PC-3 (cell line): ENCODE data around the gene CEP170. TPM values are rescaled to one million over a fixed set of nuclear protein-coding genes. Genes with fewer than 3 reads are reported as not detected.
"Not testable (repeated sequence)": the region's sequence is repeated elsewhere in the genome, so short reads cannot be mapped to it uniquely, and the experiment has no call there.

Experiments
- ATAC-seq: fragments of 200-7000 bp; cut with Tn5 transposase; 2 replicates; pipeline ENCODE4 v1.9.1; 2020; ENCODE audit warnings: mild to moderate bottlenecking, moderate library complexity
- BruUV-seq: library from RNA; stranded (reverse); fragments of 400-500 nt; replicated peaks from 2 replicates; lab custom pipeline; 2021; lab: Mats Ljungman, UMichigan
- CTCF ChIA-PET: fragments of 300-600 bp; sonication (Branson Sonifier 250); formaldehyde crosslinking; loops from one replicate; lab custom pipeline; 2022; ENCODE audit warnings: antibody characterized with exemption; lab: Charles Lee
- POLR2A ChIA-PET: fragments of 300-600 bp; sonication (Branson Sonifier 250); formaldehyde crosslinking; loops from one replicate; lab custom pipeline; 2022; ENCODE audit warnings: antibody characterized with exemption; ENCODE audit not compliant: unreplicated experiment; lab: Charles Lee
- DNase-seq: peaks from one replicate; pipeline ENCODE4 v3.0.0-alpha.2; 2015
- H2AFZ ChIP-seq: fragments of 300-600 bp; sonication (generic); 2 replicates; pipeline ENCODE4 v1.6.0; 2016; ENCODE audit warnings: antibody characterized with exemption, low read length
- H3F3A ChIP-seq: fragments of 300-600 bp; sonication (generic); one replicate; pipeline ENCODE4 v1.6.0; 2017; ENCODE audit warnings: antibody characterized with exemption, low read length, control low read depth, mild to moderate bottlenecking; ENCODE audit not compliant: unreplicated experiment
- H3K27ac ChIP-seq: fragments of 300-600 bp; sonication (generic); 2 replicates; pipeline ENCODE4 v1.5.1; 2016; ENCODE audit warnings: mild to moderate bottlenecking, low read length
- H3K27me3 ChIP-seq: fragments of 300-600 bp; sonication (generic); 2 replicates; pipeline ENCODE4 v1.6.1; 2016; ENCODE audit warnings: low read length, mixed read lengths
- H3K36me3 ChIP-seq: fragments of 300-600 bp; sonication (generic); 2 replicates; pipeline ENCODE4 v1.6.1; 2016; ENCODE audit warnings: low read depth, mixed run types, low read length, mixed read lengths
- H3K4me1 ChIP-seq: fragments of 300-600 bp; sonication (generic); 2 replicates; pipeline ENCODE4 v1.5.1; 2016; ENCODE audit warnings: low read length; ENCODE audit not compliant: insufficient read depth
- H3K4me2 ChIP-seq: fragments of 300-600 bp; sonication (generic); 2 replicates; pipeline ENCODE4 v1.6.0; 2016; ENCODE audit warnings: low read length
- H3K4me3 ChIP-seq: fragments of 300-600 bp; sonication (generic); 2 replicates; pipeline ENCODE4 v1.5.1; 2016; ENCODE audit warnings: mild to moderate bottlenecking, low read length, mixed read lengths
- H3K79me2 ChIP-seq: fragments of 300-600 bp; sonication (generic); 2 replicates; pipeline ENCODE4 v1.6.1; 2017; ENCODE audit warnings: low read length, mixed read lengths
- H3K9ac ChIP-seq: fragments of 300-600 bp; sonication (generic); 2 replicates; pipeline ENCODE4 v1.6.0; 2016; ENCODE audit warnings: mild to moderate bottlenecking, low read length
- H3K9me2 ChIP-seq: fragments of 300-600 bp; sonication (generic); replicated peaks from 2 replicates; pipeline ENCODE4 v1.6.1; 2016; ENCODE audit warnings: mixed run types, low read length, mixed read lengths
- H3K9me3 ChIP-seq: fragments of 300-600 bp; sonication (generic); 2 replicates; pipeline ENCODE4 v1.6.1; 2016; ENCODE audit warnings: low read length, mixed read lengths
- H4K20me1 ChIP-seq: fragments of 300-600 bp; sonication (generic); 2 replicates; pipeline ENCODE4 v1.6.1; 2016; ENCODE audit warnings: low read length, mixed read lengths
- EZH2 ChIP-seq: fragments of 300-600 bp; sonication (generic); IDR thresholded peaks from one replicate; pipeline ENCODE4 v1.6.1; 2017; ENCODE audit warnings: antibody characterized with exemption, mild to moderate bottlenecking, low read length; ENCODE audit not compliant: unreplicated experiment
- EZH2phosphoT487 ChIP-seq: fragments of 300-600 bp; sonication (generic); IDR thresholded peaks from 2 replicates; pipeline ENCODE4 v1.6.1; 2018; ENCODE audit warnings: mild to moderate bottlenecking, antibody characterized with exemption, low read length, borderline replicate concordance
- intact Hi-C: fragments of 100-400 bp; cut with micrococcal nuclease; formaldehyde crosslinking; loops from 2 replicates; pipeline ENCODE4 v1.9.0; 2023
- total RNA-seq: library from RNA; depleted of rRNA; stranded (reverse); fragments of >200 nt; gene quantifications from 2 replicates; pipeline ENCODE4 v1.2.3, GENCODE V29; 2014
- TF ChIP-seq, protein P1 (sequence below): fragments of 300-600 bp; sonication (generic); conservative IDR thresholded peaks from 2 replicates; pipeline ENCODE4 v1.5.1; 2017; ENCODE audit warnings: antibody characterized with exemption, low read depth, mild to moderate bottlenecking, low read length

The CEP170 gene
- total RNA-seq, 1 experiment from 2014 or later: 65.3 TPM

DNA sequence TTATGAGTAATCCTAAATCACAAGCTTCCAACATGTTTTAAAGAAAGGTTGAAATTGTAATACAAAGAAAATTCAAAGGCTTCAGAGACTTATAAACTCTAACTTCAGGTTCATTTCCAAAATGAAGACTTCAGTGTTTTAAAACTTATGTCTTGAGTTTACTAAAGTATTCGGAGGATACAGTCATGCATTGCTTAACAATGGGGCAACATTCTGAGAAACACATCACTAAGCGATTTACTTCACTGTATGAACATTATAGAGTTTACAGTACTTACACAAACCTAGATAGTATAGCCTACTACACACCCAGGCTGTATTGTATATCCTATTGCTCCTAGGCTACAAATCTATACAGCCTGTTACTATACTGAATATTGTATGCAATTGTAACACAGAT, 38.3 kb downstream of the CEP170 start:
- H3K79me2 ChIP-seq: peaks cover 3% of the 10 kb centered on the region; the same call in 1 of the 2 replicates

DNA sequence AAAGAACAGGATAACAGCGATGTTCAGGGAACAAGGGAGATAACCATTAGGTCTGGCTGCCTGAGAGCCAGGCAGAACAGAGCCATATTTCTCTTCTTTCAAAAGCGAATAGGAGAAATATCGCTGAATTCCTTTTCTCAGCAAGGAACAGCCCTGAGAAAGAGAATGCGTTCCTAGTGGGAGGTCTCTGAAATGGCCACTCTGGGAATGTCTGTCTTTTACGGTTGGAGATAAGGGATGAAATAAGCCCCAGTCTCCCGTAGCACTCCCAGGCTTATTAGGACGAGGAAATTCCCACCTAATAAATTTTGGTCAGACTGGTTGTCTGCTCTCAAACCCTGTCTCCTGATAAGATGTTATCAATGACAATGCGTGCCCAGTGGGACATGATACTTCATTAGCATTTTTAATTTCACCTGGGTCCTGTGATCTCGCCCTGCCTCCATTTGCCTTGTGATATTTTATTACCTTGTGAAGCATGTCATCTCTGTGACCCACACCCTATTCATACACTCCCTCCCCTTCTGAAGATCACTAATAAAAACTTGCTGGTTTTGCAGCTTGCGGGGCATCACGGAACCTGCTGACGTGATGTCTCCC, 39.7 kb downstream of the CEP170 start:
- H3K4me2 ChIP-seq, intact Hi-C loops, BruUV-seq, H3K9me2 ChIP-seq, H3K79me2 ChIP-seq, H3K9me3 ChIP-seq, H2AFZ ChIP-seq, ATAC-seq, H3K4me1 ChIP-seq, H3F3A ChIP-seq, H4K20me1 ChIP-seq, H3K9ac ChIP-seq, H3K27me3 ChIP-seq, H3K4me3 ChIP-seq, CTCF ChIA-PET, H3K27ac ChIP-seq, DNase-seq, POLR2A ChIA-PET: not testable (repeated sequence)
- H3K36me3 ChIP-seq: peaks cover 24% of the 10 kb centered on the region

More for the DNA sequence above, 38.3 kb downstream of the CEP170 start:
- Histone ChIP-seq H4K20me1 (no peaks in the 10 kb centered on the region), H3F3A (no peaks in the 10 kb centered on the region), H3K9me3 (no peaks in the 10 kb centered on the region), H3K27ac (no peak overlapping the region), H3K4me1 (no peaks in the 10 kb centered on the region), H3K36me3 (peaks cover 37% of the 10 kb centered on the region), H3K27me3 (no peaks in the 10 kb centered on the region), H3K9me2 (no peaks in the 10 kb centered on the region), H2AFZ (no peak overlapping the region), H3K4me3 (no peak overlapping the region), H3K9ac (no peak overlapping the region), H3K4me2 (no peak overlapping the region)
- intact Hi-C loops: no loop called here
- POLR2A ChIA-PET: no interaction called here
- DNase-seq: no peak
- ATAC-seq: no peak
- BruUV-seq: no TSS peak
- TF ChIP-seq EZH2 (no peak), EZH2phosphoT487 (no peak)
- TF ChIP-seq, protein P1, sequence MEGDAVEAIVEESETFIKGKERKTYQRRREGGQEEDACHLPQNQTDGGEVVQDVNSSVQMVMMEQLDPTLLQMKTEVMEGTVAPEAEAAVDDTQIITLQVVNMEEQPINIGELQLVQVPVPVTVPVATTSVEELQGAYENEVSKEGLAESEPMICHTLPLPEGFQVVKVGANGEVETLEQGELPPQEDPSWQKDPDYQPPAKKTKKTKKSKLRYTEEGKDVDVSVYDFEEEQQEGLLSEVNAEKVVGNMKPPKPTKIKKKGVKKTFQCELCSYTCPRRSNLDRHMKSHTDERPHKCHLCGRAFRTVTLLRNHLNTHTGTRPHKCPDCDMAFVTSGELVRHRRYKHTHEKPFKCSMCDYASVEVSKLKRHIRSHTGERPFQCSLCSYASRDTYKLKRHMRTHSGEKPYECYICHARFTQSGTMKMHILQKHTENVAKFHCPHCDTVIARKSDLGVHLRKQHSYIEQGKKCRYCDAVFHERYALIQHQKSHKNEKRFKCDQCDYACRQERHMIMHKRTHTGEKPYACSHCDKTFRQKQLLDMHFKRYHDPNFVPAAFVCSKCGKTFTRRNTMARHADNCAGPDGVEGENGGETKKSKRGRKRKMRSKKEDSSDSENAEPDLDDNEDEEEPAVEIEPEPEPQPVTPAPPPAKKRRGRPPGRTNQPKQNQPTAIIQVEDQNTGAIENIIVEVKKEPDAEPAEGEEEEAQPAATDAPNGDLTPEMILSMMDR: no peak
- CTCF ChIA-PET: no interaction called here

DNA sequence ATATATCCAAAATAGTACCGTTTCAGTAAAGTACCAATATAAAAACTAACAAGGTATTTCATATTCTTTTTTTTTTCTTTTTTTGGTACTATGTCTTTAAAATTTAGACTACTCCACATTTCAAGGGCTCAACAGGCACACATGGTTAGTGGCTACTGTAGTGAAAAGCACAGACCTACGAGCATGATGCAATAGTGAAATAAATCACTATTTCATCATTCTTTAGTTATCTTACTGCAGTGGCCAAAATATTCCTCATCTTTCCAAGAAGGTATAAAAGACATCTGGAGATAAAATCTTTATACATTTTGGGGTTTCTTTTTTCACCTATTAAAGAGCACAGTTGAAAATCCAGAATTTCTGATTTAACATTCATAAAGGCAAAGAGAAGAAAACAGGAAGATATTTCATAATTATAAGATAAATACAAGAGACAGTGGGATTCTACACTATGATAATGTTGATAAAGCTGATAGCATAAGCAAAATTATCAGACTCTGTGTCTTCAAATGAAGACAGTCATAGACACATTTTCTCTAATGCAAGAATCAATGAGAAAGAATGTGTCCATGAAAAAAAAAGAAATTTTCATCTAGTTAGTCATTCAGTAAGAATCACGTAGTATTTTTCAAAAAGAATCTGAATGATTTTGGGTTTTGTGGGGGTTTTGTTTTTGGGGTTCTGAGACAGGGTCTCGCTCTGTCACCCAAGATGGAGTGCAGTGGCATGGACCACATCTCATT, 41.9 kb downstream of the CEP170 start:
- ChIA-PET POLR2A (no interaction called here), CTCF (no interaction called here)
- H3F3A ChIP-seq: no peaks in the 10 kb centered on the region
- no peak overlapping the region for H3K9ac ChIP-seq
- DNase-seq (no peak), ATAC-seq (no peak)
- BruUV-seq: no TSS peak
- TF ChIP-seq, protein P1: no peak
- TF ChIP-seq EZH2 (no peak), EZH2phosphoT487 (no peak)
- H3K27me3 ChIP-seq: no peaks in the 10 kb centered on the region
- no peaks in the 10 kb centered on the region for H3K4me1 ChIP-seq
- H3K27ac ChIP-seq: no peak overlapping the region
- H3K4me3 ChIP-seq: no peak overlapping the region
- H3K9me3 ChIP-seq: no peaks in the 10 kb centered on the region
- H3K36me3 ChIP-seq: peaks cover 8% of the 10 kb centered on the region
- H3K79me2 ChIP-seq: peaks cover 3% of the 10 kb centered on the region; the same call in 1 of the 2 replicates
- no peak overlapping the region for H2AFZ ChIP-seq
- intact Hi-C loops: no loop called here
- H3K4me2 ChIP-seq: no peak overlapping the region
- no peaks in the 10 kb centered on the region for H3K9me2 ChIP-seq
- no peaks in the 10 kb centered on the region for H4K20me1 ChIP-seq

DNA sequence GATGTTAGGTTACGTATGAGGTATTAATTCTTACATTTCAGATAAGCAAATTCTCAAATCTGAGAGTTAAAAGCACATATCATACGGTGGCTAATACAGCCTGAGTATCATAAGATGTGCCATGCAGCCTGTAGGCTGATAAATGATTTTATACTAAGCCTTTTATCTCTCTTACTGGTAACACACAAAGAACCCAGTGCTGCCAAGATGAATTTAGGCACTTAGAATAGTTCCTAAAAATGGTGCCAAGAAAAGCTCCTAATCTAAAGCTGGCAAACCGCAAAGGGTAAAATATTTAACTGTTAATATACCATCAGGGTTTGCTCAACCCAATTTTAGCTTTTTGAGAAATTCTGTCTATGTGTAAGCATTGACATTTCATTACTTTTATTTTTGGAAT, 43.1 kb downstream of the CEP170 start:
- ATAC-seq, H3K79me2 ChIP-seq, H3K27ac ChIP-seq, CTCF ChIA-PET, BruUV-seq, H3K36me3 ChIP-seq, H3K9me2 ChIP-seq, H2AFZ ChIP-seq, POLR2A ChIA-PET, DNase-seq, H4K20me1 ChIP-seq, H3K4me2 ChIP-seq, H3F3A ChIP-seq, H3K4me1 ChIP-seq, intact Hi-C loops, H3K4me3 ChIP-seq, H3K27me3 ChIP-seq, H3K9me3 ChIP-seq, H3K9ac ChIP-seq: not testable (repeated sequence)

DNA sequence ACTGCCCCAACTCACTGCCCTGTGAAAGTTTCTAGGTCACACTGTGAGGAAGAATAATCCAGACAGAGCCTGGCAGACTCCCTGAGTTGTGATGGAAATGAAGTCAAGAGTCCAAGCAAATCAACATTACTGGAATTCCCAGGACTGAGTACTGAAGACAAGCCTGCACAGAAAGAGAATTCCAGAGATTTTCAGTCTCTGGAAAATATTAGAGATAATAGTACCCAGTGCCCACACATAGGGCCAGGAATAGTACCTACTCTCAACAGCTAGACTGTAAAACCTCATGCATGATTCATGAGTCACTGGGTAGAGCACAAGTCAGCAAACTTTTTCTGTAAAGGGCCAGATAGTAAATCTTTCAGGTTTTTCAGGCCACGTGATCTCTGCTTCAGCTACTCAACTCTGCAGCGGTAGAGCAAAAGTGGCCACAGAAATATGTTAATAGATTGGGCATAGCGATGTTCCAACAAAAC, 50.0 kb downstream of the CEP170 start:
- H3K27me3 ChIP-seq, H2AFZ ChIP-seq, BruUV-seq, intact Hi-C loops, H3K9me3 ChIP-seq, H3K9ac ChIP-seq, CTCF ChIA-PET, H3K4me1 ChIP-seq, H3K9me2 ChIP-seq, H4K20me1 ChIP-seq, H3F3A ChIP-seq, H3K4me3 ChIP-seq, H3K79me2 ChIP-seq, H3K27ac ChIP-seq, POLR2A ChIA-PET: not testable (repeated sequence)
- DNase-seq (peak; percentile 76), ATAC-seq (peak; percentile 99)
- peak overlapping the region; percentile 15; the same call in 1 of the 2 replicates for H3K4me2 ChIP-seq
- peaks cover 13% of the 10 kb centered on the region; the same call in 1 of the 2 replicates for H3K36me3 ChIP-seq
